ENCODE measurements around the gene ARHGDIG.
A peak's percentile ranks its signal among the peaks of the same experiment; 100 is the strongest.
"Not testable (repeated sequence)": the region's sequence is repeated elsewhere in the genome, so short reads cannot be mapped to it uniquely, and the experiment has no call there.

Gene ARHGDIG

DNA sequence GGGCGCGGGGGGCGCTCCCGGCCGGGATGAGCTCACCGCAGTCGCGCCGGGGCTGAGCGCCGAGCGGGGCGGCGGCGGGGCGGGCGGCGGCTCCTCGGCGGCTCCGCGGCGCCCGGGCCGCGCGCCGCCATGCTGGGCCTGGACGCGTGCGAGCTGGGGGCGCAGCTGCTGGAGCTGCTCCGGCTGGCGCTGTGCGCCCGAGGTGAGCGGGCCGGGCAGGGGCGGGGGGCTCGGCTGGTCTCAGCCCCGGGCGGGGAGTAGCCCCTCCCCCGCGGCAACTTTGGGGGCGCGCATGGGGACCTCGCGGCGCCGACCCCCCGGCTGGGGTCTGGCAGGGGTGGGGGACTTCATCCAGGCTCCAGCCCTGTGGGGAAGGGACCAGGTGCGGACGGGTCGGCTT is at the start of gene ARHGDIG:
TSS of gene ARHGDIG (plus strand) at position 40 of the 400 bp plus-strand sequence. CDS start at position 130, 90 bp downstream.
- no peak for DNase-seq

DNA sequence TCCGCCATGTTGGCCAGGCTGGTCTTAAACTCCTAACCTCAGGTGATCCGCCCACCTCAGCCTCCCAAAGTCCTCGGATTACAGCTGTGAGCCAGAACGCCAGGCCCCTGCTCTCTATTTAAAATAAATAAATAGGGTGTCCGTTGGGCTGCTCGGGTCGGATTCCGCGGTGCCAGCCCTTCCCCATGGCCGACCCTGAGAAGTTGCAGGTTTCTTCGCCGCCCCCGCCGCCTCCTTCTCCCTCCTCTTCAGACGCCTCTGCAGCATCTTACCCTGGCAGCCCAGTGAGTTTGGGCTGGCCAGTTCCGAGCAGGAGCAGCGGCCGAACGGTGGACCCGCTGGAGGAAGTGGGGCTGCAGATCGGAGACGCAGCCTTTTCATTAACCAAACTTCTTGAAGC is 49.4 kb upstream of the ARHGDIG start:
- no peak for DNase-seq

DNA sequence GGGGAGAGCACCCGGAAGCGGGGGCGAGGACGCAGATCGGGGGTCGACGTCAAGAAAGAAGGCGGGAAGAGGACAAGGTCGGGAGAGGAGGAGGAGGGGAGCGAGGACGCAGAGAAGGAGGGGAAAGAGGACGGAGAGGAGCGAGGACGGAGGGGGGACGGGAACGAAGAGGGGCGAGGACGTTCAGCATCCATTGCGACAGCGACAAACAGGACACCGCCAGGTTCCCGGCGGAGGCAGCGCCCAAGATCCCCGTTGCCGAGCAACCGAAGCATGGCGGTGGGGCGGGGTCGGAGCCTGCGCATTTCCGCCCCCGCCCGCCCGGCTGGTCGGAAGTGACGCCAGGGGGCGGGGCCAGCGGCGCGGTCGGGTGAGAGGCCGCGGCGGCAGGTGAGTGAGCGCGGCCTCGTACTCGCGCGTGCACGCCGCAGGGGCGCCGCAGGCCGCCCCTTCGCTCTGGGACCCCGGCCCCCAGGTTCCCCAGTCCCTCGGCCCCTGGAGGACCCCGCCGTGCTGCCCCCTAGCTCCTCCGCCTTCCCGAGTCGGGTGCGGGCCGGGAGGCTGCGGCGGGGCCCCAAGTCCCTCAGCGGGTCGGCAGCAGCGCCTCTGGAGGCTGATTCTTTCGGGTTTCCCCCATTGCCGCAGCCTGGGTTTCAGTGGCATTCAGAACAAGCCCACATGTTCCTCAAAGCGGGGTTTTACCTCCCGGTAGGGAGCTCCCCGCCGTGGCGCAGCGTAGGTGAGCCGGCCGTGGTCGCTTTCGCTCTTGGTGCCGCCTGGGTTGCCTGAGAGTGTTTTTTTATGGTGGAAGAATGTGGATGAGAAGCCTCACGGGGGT is 45.7 kb upstream of the ARHGDIG start, which contains the start of gene FAM234A:
TSS of gene FAM234A (plus strand) at position 354 of the 838 bp plus-strand sequence. CDS start 19,593 bp downstream, outside the sequence.
- DNase-seq = peak; percentile 78

DNA sequence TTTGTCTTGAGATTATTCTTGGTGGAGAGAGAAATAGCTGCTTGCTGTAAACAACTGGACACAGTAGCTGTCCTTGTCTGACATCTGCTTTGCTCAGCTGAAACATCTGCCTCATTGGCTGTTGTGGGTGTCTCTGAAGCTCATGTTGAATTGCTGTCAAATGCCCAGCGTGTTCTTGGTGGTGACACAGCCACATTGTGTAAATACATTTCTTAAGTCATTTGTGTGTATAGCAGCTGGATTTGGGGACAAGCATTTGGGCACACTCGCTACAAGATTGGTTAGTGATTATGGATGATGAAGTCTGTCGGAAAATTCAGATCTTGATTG is 40.5 kb upstream of the ARHGDIG start:
- DNase-seq = no peak

DNA sequence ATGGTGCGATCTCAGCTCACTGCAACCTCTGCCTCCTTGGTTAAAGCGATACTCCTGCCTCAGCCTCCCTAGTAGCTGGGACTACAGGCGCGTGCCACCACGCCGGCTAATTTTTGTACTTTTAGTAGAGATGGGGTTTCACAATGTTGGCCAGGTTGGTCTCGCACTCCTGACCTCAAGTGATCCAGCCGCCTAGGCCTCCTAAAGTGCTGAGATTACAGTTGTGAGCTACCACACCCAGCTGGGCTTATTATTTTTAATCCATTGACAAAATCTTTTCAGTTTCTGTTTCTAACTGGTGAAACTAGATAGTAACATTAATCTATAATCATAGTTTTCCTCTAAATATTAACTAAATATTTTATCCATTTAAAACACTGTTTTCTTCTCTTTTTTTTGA is 39.8 kb upstream of the ARHGDIG start:
- no peak for DNase-seq

DNA sequence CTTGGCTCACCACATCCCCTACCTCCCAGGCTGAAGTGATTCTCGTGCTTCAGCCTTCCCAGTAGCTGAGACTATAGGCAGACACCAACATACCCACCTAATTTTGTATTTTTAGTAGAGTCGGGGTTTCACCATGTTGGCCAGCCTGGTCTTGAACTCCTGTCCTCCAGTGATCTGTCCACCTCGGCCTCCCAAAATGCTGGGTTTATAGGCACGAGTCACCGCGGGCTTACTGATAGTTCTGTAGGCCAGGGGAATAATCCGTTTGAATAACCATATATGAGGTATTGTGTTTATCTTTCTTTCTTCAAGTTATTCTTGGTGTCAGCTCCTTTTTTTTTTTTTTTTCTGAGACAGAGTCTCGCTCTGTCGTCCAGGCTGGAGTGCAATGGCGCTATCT is 38.1 kb upstream of the ARHGDIG start:
- no peak for DNase-seq

DNA sequence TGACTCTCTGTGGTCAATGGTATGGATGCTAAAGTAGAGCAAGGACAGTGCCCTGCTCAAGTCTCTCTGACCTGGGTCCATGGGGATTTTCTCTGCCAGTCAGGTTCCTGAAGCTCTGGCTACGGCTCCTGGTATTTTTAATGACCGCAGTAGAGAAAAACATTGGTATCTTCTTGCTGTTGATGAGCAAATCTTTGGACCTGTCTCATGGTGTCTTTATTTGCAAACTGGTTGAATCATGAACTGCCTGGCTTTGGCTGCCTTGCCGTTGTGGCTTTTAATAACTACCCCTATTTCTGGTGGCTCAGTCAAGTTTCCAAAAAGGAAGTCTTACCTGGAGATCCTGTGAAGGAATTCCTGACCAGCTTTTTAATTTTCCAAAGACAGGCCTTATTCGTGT is 37.0 kb upstream of the ARHGDIG start:
- no peak for DNase-seq

DNA sequence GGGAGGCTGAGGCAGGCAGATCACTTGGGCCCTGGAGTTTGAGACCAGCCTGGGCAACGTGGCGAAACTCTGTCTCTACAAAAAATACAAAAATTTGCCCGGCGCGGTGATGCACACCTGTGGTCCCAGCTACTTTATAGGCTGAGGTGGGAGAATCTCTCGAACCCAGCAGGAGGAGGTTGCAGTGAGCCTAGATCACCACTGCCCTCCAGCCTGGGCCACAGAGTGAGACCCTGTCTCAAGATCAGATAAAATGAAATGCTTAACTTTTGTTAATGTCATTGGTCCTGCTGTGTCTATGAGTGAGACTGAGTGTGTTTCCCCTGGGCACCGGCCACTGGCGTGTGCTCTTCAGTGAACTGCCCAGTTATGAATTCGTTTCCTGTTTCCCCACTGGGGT is 35.3 kb upstream of the ARHGDIG start:
- no peak for DNase-seq

DNA sequence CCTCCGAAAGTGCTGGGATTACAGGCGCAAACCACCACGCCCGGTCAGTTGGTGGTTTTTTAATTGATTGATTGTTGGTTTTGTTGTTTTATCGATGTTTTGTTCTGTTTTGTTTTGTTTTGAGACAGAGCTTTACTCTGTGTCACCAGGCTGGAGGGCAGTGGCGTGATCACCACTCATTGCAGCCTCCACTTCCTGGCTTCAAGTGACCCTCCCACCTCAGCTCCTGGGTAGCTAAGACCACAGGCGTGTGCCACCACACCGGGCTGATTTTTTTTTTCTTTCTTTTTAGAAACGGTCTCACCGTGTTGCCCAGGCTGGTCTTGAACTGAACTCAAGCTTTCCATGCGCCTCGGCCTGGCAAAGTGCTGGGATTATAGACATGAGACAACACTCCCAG is 33.4 kb upstream of the ARHGDIG start:
- DNase-seq = no peak

DNA sequence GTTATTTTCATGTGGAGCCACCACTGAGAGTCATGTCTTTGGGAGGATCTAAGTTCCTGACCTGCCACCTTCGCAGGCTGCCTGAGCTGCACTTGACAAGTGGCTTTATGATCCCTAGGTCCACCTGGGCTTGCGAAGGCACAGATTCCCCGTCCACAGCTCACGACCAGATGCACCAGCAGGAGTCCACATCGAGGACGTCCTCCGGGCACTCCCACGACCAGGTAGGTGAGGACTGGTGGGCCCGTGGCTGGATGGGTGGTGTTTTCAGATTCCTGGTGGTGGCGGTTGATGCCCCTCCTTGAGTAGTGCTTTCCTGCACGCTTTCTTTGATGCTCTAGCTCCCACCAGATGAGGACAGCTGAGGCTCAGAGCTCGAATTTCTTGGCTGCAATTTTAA is 31.0 kb upstream of the ARHGDIG start:
- no peak for DNase-seq

DNA sequence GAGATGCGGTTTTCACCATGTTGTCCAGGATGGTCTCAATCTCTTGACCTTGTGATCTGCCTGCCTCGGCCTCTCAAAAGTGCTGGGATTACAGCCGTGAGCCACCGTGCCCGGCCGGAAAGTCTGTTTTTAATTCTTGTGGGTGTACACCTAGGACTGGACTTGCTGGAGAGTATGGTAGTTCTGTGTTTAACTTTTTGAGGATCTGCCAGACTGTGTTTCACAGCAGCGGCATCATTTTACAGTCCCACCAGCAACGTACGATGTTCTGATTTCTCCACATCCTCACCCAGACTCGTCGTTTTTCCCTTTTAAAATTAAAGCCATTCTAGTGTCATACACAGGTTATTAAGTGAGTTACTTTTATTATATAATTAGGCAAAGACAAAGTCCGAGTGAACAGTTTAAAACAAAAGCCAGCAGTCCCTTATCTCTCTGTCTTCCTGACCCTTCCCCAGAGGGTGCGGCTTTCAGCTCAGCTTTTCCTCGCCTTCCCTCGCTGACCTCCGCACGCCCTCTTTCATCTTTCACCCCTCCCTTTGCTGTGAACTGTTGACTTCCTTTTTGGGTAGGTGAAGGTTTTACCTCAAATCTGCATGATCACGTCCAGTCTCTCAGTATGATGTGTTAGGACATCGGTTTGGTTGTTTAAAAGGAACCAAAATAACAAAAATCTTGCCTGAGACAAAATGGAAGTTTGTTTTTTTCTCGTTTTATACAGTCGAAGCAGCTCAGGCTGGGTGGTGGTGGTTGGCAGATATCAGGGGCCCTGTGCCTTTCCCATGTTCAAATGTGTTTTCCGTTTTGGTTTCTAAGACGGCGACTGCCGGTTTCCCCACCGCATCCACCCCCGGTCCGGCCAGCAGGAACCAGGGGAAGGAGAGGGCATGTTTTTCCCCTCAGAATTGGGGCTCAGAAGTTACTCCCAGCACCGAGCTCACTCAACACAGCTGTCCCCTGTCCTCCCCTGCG is 27.7 kb upstream of the ARHGDIG start:
- DNase-seq = no peak

DNA sequence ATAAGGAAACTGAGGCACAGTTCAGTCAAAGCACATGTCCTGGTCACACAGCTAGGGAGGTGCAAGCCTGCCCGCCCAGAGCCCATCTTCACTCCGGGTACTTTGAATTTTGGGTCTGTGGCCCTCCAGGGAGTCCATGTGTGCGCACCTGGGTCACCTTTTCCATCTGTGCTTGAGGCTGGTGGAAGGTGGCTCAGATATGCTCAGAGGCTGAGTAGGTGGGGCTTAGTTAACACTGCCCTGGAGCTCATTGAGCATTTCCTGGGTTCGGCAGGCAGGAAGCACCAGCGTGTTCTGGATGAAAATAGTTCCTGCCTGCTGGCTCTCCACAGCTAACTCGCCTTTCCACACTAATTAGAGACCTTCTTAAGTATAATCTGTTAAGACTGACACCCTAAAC is 26.6 kb upstream of the ARHGDIG start:
- DNase-seq = no peak

DNA sequence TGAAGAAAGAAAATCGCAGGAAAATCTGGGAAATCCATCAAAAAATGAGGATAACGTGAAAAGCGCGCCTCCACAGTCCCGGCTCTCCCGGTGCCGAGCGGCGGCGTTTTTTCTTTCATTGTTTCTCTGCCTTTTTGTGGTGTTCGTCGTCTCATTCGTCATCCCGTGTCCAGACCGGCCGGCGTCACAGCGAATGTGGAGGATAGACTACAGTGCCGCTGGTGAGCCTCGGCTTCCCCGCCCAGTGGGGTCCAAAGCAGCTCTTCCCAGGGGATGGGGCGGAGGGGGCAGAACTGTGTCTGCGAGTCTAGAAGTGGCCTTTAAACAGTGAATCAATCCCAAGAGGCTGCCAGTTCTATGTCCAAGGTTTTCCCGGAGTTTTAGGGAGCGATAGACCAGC is 25.9 kb upstream of the ARHGDIG start:
- DNase-seq = no peak

DNA sequence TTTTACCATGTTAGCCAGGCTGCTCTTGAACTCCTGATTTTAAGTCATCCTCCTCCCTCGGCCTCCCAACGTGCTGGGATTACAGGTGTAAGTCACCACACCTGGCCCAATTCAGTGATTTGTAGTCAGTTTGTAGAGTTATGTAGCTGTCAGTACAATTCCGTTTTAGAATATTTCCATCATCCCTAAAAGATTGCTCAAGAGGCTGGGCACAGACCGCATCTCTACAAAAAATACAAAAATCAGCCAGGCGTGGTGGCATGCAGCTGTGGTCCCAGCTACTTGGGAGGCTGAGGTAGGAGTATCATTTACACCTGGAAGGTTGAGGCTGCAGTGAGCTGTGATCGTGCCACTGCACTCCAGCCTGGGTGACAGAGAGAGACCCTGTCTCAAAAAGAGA is 25.2 kb upstream of the ARHGDIG start:
- no peak for DNase-seq

DNA sequence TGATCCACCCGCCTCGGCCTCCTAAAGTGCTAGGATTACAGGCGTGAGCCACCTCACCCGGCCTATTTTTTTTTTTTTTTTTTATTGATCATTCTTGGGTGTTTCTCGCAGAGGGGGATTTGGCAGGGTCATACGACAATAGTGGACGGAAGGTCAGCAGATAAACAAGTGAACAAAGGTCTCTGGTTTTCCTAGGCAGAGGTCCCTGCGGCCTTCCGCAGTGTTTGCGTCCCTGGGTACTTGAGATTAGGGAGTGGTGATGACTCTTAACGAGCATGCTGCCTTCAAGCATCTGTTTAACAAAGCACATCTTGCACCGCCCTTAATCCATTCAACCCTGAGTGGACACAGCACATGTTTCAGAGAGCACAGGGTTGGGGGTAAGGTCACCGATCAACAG is 22.3 kb upstream of the ARHGDIG start:
- not testable (repeated sequence) for DNase-seq

DNA sequence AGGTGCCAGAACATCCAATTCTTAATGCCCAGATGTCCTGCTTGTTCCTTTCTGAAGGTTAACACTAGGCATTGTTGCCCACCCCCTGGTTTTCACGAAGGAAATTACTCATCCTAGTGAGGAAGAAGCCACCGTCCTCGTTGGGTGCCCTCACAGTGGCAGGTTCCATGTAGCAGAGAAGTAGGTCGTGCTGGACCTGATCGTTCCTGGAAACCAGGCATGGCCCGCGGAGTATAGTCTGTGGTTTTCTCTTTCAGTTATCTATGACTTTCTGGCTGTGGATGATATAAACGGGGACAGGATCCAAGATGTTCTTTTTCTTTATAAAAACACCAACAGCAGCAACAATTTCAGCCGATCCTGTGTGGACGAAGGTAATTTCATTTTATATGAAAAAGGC is 21.2 kb upstream of the ARHGDIG start:
- no peak for DNase-seq

DNA sequence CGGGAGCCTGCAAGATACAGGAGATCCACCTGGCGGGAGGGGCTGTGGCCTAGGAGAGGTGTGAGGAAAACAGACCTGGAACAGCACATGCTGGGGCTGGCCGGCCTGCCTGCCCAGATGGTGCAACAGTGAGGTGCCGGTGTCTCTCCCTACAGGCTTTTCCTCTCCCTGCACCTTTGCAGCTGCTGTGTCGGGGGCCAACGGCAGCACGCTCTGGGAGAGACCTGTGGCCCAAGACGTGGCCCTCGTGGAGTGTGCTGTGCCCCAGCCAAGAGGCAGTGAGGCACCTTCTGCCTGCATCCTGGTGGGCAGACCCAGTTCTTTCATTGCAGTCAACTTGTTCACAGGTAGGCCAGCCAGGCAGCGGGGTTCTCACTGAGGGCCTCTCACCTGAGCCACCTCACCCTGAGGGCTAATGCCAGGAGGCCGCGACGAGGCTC is 20.6 kb upstream of the ARHGDIG start:
- no peak for DNase-seq

DNA sequence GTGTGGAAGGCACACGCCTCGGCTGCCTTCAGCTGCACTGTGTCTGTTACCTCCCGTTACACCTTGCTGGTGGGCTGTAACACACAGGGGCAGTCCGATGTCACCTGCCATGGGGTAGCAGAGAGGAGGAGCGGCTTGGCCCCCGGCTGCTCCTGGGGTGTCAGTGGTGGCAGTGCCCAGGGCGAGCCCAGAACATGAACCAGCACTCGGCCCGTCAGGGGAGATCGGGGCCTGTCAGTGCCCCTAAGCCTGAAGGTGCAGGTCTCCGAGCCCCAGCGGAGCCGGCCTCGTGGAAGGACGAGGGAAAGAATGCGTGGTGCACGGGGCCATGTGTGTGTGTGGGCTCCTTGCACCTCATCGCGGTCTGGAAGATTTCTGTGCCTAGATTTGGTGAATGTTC is 20.1 kb upstream of the ARHGDIG start:
- no peak for DNase-seq

DNA sequence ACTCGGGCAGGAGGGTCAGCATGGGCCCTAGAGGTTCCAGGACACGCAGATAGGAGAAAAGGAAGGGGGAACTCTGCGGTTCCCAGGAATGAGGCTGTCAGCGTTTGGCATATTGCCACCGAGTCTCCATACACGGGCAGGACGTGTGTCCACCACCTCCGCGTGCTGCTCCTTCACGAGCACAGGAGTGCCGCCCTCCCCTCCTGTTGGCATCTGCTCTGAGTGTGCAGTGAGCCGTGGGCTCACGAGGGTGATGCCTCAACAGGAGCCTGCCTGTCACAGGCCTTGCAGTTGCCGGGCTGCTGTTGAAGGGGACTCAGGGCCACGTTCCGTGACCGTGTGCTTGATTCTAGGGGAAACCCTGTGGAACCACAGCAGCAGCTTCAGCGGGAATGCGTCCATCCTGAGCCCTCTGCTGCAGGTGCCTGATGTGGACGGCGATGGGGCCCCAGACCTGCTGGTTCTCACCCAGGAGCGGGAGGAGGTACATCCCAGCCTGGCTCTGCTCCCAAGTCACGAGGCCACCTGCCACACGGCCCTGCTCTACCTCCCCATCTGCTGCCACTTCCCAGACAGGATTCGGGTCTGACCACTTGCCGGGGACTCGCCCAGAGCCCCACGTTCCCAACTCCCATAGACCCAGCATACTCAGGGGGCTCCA is 19.2 kb upstream of the ARHGDIG start:
- no peak for DNase-seq

DNA sequence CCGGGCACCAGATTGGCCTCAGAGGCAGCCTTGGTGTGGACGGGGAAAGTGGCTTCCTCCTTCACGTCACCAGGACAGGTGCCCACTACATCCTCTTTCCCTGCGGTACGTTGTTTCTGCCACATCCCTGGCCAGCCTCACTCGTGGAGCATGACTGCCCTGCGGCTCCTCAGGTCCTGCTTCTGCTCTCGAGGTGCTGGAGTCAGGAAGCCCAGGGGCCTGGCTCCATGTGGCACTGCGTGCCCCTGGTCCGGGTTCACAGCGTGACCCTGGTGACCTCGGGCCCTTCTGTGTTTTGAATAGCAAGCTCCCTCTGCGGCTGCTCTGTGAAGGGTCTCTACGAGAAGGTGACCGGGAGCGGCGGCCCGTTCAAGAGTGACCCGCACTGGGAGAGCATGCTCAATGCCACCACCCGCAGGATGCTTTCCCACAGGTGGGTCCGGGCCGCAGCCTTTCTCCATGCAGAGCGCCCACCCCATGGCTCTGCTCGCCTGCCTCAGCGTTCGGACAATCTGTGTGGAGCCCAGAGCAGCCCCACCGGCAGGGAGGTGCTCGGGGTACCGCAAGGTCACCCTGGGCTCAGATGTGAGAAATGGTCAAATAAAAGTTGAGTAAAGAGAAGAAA is 18.2 kb upstream of the ARHGDIG start:
- no peak for DNase-seq

DNA sequence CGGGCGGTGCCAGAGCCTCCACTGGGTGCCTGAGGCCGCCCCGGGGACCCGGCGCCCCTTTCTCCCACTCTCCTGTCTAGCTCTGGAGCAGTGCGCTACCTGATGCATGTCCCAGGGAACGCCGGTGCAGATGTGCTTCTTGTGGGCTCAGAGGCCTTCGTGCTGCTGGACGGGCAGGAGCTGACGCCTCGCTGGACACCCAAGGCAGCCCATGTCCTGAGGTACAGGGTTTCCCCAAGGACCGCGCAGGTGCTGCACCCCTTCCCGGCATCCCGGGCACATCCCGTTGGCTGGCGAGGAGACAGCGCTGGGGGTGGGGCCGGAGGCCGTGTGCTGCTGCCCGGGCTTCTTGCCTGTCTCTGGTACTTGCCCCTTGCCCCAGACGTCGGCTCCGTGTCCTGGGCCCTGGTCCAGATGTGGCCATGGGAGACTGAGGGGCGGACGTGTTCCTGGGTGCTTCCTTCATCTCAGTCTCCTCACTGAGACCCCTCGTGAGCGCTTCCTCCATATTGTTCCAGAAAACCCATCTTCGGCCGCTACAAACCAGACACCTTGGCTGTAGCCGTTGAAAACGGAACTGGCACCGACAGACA is 17.1 kb upstream of the ARHGDIG start:
- DNase-seq = no peak

DNA sequence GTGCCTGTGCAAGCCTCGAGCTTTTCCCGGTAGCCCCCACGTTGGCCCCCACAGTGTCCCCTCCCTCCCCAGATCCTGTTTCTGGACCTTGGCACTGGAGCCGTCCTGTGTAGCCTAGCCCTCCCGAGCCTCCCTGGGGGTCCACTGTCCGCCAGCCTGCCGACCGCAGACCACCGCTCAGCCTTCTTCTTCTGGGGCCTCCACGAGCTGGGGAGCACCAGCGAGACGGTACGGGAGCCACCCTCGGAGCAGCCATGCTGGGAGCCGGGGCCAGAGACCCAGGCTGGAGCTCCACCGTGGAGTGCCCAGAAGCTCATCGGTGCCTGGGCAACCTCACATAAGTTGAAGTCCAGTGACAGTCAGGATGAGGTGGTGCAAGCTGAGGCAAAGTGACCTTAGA is 16.4 kb upstream of the ARHGDIG start:
- DNase-seq = no peak

Data from SHP77 treated with DMSO at 0.1 percent for 48 hours (cell line).